Metanephros (tissue), 2 donors: ENCODE results near the gene UBE2N. TPM values are rescaled to one million over a fixed set of nuclear protein-coding genes. Genes with fewer than 3 reads are reported as not detected.

Experiments
- small RNA-seq: library from RNA; depleted of rRNA; stranded (forward); fragments of <200 nt; gene quantifications from one replicate; pipeline ENCODE3, GENCODE V24; 2014; ENCODE audit warnings: low replicate concordance
- total RNA-seq: library from RNA; depleted of rRNA; stranded (reverse); fragments of >200 nt; gene quantifications from one replicate; pipeline ENCODE4 v1.2.3, GENCODE V29; 2014

Gene UBE2N, protein sequence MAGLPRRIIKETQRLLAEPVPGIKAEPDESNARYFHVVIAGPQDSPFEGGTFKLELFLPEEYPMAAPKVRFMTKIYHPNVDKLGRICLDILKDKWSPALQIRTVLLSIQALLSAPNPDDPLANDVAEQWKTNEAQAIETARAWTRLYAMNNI
- total RNA-seq, result 90.1 TPM

GRCh38 chr12:93441617-93442410, at the start of gene UBE2N:
Gene UBE2N (minus strand): TSS chr12:93441947. CDS start chr12:93441884, 63 bp downstream.

DNA sequence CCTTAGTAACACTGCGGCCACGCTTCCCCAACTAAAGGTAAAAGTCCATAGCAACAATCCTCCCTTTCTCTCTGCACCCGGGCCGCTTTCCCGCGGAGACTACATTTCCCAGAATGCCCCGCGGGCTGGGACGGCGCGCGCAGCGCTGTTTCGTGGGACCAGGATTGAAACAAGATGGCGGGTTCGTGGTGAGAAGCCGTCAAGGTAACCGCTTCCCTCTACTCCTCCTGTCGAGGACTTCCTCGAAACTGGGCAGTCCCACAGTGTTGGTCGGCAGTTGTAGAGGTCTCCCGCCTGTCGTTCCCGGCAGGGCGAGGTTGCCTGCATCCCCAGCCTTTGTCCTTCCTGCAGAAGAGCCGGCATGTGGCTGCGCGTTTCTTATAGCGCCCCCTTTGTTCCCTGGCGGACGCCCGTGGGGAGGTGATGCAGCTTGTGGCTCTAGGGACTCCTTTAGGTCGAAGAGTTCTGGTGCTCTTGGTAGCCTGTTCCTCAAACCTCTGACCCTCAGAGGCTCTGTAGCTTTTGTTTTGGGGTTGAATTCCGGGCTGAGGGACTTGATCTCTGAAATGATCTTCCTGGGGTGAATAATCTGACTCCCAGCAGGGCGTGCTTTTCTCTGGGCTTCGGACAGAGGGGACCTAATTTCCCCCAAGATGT, 25.7 kb upstream of the UBE2N start, which contains the start of gene MRPL42:
Gene MRPL42, plus strand, starts transcription at position 164 of the 657 bp plus-strand sequence. CDS start 1,772 bp downstream, outside the sequence.

DNA sequence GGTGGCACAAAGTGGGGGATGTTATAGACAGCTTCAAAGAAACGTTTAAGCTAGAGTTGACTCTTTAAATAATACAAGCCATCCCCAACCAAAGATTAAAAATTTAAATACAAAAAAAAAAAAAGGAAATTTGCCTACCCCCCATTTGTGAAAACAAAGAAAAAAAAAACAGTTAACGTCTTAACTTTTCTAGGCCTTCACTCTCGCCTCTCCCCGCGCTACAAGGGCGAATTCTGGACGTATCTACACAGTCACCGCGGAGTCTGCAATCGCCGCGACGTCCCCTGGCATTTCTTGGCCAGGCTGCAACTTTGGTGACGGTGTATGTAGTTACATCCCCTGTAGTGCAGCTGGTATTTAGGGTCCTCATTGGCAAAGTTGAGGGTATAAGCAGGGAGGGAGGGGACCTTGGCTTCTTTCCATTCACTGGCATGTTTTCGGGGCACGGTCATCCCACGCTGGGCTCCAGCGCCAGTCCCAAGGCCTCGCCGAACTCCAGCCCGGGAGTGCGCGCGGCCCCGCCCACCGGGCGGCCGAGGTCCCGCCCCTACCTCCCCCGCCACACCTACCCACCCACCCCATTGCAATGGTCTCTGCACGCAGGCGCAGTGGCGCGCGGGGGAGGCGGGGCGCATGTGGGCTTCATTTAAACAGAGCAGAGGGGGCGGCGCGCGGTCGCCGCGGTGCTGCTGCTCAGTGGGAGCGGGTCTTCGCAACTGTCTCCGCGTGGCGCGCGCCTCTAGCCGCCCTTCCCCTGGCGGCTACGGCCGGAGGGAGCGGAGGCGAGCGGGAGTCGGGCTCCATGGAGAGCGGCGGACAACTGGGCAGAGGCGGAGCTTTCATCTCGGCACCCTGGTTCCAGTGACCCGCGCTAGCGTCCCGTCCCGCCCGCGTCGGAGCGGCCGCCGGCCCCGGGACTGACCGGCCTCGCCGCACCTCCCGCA, 64.2 kb downstream of the UBE2N start, which contains the start of gene NUDT4:
Gene NUDT4, plus strand, starts transcription at position 674 of the 944 bp plus-strand sequence. CDS start 398 bp downstream, outside the sequence.

Small RNA genes within 50 kb of the gene (small RNA-seq; reads per million reads assigned to genes)
- gene RF00019, result not detected

Other genes with a start within 250 kb of the UBE2N start
- 127 TPM for gene NUDT4, start 64.0 kb downstream of the UBE2N start, total RNA-seq
- gene MRPL42, start 25.6 kb upstream of the UBE2N start, total RNA-seq, result 53.1 TPM
- 45.3 TPM for gene SOCS2, start 130.7 kb upstream of the UBE2N start, total RNA-seq
- 26.8 TPM for gene CRADD, start 235.4 kb upstream of the UBE2N start, total RNA-seq